IMR-90 (cell line): ENCODE measurements around the gene RNF151.

ENCODE experiments used
- BHLHE40 ChIP-seq: fragments of 150-350 bp; IDR thresholded peaks from 2 replicates; pipeline ENCODE4 v1.6.1; 2016; ENCODE audit warnings: mild to moderate bottlenecking, low read depth, low read length
- CEBPB ChIP-seq: IDR thresholded peaks from 2 replicates; pipeline ENCODE4 v1.6.1; 2012; ENCODE audit warnings: low read depth, low read length, improper control_type of control experiment
- CHD1 ChIP-seq: IDR thresholded peaks from 2 replicates; pipeline ENCODE4 v1.6.1; 2012; ENCODE audit warnings: low read depth, low read length, improper control_type of control experiment
- CTCF ChIP-seq: conservative IDR thresholded peaks from 2 replicates; pipeline ENCODE4 v1.5.1; 2012; ENCODE audit warnings: mild to moderate bottlenecking, low read depth, low read length, improper control_type of control experiment
- ELK1 ChIP-seq: fragments of 150-350 bp; IDR thresholded peaks from 2 replicates; pipeline ENCODE4 v1.6.1; 2016; ENCODE audit warnings: low read depth, mild to moderate bottlenecking, low read length, moderate library complexity, borderline replicate concordance
- FOS ChIP-seq: fragments of 150-350 bp; IDR thresholded peaks from 2 replicates; pipeline ENCODE4 v1.6.1; 2016; ENCODE audit warnings: low read depth, low read length
- MAFK ChIP-seq: IDR thresholded peaks from 2 replicates; pipeline ENCODE4 v1.6.1; 2012; ENCODE audit warnings: low read depth, low read length, improper control_type of control experiment
- MXI1 ChIP-seq: IDR thresholded peaks from 2 replicates; pipeline ENCODE4 v1.6.1; 2012; ENCODE audit warnings: low read depth, mild to moderate bottlenecking, low read length, moderate library complexity, borderline replicate concordance
- POLR2A ChIP-seq: IDR thresholded peaks from 2 replicates; pipeline ENCODE4 v1.6.1; 2012; ENCODE audit warnings: mild to moderate bottlenecking, low read depth, low read length
- RAD21 ChIP-seq: IDR thresholded peaks from 2 replicates; pipeline ENCODE4 v1.6.1; 2012; ENCODE audit warnings: low read length, improper control_type of control experiment
- RCOR1 ChIP-seq: IDR thresholded peaks from 2 replicates; pipeline ENCODE4 v1.6.1; 2012; ENCODE audit warnings: mild to moderate bottlenecking, low read length, improper control_type of control experiment; ENCODE audit not compliant: insufficient replicate concordance
- RFX5 ChIP-seq: IDR thresholded peaks from 2 replicates; pipeline ENCODE4 v1.8.0; 2012; ENCODE audit warnings: low read depth, mild to moderate bottlenecking, low read length, moderate library complexity
- SMC3 ChIP-seq: fragments of 150-350 bp; IDR thresholded peaks from 2 replicates; pipeline ENCODE4 v1.6.1; 2016; ENCODE audit warnings: low read depth, mild to moderate bottlenecking, antibody characterized with exemption, low read length, moderate library complexity
- USF2 ChIP-seq: fragments of 150-350 bp; IDR thresholded peaks from 2 replicates; pipeline ENCODE4 v1.6.1; 2017; ENCODE audit warnings: mild to moderate bottlenecking, antibody characterized with exemption, low read length, low read depth

- TF ChIP-seq CTCF: no peak
- no peak for TF ChIP-seq MAFK
- TF ChIP-seq CEBPB: no peak
- TF ChIP-seq POLR2A: no peak
- no peak for TF ChIP-seq MXI1
- TF ChIP-seq USF2: no peak
- no peak for TF ChIP-seq RAD21
- TF ChIP-seq FOS: no peak
- no peak for TF ChIP-seq RFX5
- no peak for TF ChIP-seq BHLHE40
- no peak for TF ChIP-seq RCOR1
- TF ChIP-seq SMC3: no peak
- TF ChIP-seq ELK1: no peak
- TF ChIP-seq CHD1: no peak
These were observed 16.1 kb upstream of the RNF151 start for GRCh38 chr16:1950559-1950958.
